ENCODE results near the gene MAP2.
"Not testable (repeated sequence)": the region's sequence is repeated elsewhere in the genome, so short reads cannot be mapped to it uniquely, and the experiment has no call there.

The MAP2 gene

GRCh38 chr2:209492296-209492695 is 68.4 kb downstream of the MAP2 start:
- DNase-seq: not testable (repeated sequence)

GRCh38 chr2:209495068-209495620 is 71.3 kb downstream of the MAP2 start:
- DNase-seq: not testable (repeated sequence)

GRCh38 chr2:209495855-209496585 is 72.2 kb downstream of the MAP2 start:
- peak; percentile 80 for DNase-seq

GRCh38 chr2:209496586-209496982 is 72.7 kb downstream of the MAP2 start:
- no peak for DNase-seq

- DNase-seq: peak; percentile 70
Observed at GRCh38 chr2:209498614-209499013, 74.8 kb downstream of the MAP2 start.

- DNase-seq: no peak
Observed at GRCh38 chr2:209499069-209499468, 75.2 kb downstream of the MAP2 start.

GRCh38 chr2:209501579-209501978 is 77.7 kb downstream of the MAP2 start:
- no peak for DNase-seq

- no peak for DNase-seq
Observed at GRCh38 chr2:209505410-209505809, 81.6 kb downstream of the MAP2 start.

GRCh38 chr2:209508255-209508654 is 84.4 kb downstream of the MAP2 start:
- no peak for DNase-seq

GRCh38 chr2:209511637-209512036 is 87.8 kb downstream of the MAP2 start:
- no peak for DNase-seq

GRCh38 chr2:209512971-209513370 is 89.1 kb downstream of the MAP2 start:
- DNase-seq: no peak

GRCh38 chr2:209517436-209517835 is 93.6 kb downstream of the MAP2 start:
- no peak for DNase-seq

GRCh38 chr2:209519271-209519670 is 95.4 kb downstream of the MAP2 start:
- DNase-seq: peak; percentile 53

- DNase-seq: no peak
Observed at GRCh38 chr2:209519906-209520305, 96.1 kb downstream of the MAP2 start.

GRCh38 chr2:209523041-209523740 is 99.3 kb downstream of the MAP2 start:
- no peak for DNase-seq

- no peak for DNase-seq
Observed at GRCh38 chr2:209523867-209524266, 100.0 kb downstream of the MAP2 start.

- no peak for DNase-seq
Observed at GRCh38 chr2:209525331-209525730, 101.5 kb downstream of the MAP2 start.

GRCh38 chr2:209525834-209526281 is 102.0 kb downstream of the MAP2 start:
- DNase-seq: no peak

- DNase-seq: no peak
Observed at GRCh38 chr2:209526561-209526960, 102.7 kb downstream of the MAP2 start.

- no peak for DNase-seq
Observed at GRCh38 chr2:209529579-209529978, 105.7 kb downstream of the MAP2 start.

- no peak for DNase-seq
Observed at GRCh38 chr2:209532321-209532720, 108.5 kb downstream of the MAP2 start.

- no peak for DNase-seq
Observed at GRCh38 chr2:209533391-209533790, 109.5 kb downstream of the MAP2 start.

- DNase-seq: no peak
Observed at GRCh38 chr2:209534228-209534627, 110.4 kb downstream of the MAP2 start.

- DNase-seq: no peak
Observed at GRCh38 chr2:209536363-209536762, 112.5 kb downstream of the MAP2 start.
